HG02884 (cell line): Measurements from ENCODE around the gene CCNT1.
"Not testable (repeated sequence)": the region's sequence is repeated elsewhere in the genome, so short reads cannot be mapped to it uniquely, and the experiment has no call there.

Experiments used
- ATAC-seq: cut with Tn5 transposase; IDR thresholded peaks from one replicate; pipeline ENCODE4 v1.9.1; 2021; ENCODE audit warnings: mild to moderate bottlenecking, moderate library complexity; ENCODE audit not compliant: unreplicated experiment

Gene CCNT1

DNA sequence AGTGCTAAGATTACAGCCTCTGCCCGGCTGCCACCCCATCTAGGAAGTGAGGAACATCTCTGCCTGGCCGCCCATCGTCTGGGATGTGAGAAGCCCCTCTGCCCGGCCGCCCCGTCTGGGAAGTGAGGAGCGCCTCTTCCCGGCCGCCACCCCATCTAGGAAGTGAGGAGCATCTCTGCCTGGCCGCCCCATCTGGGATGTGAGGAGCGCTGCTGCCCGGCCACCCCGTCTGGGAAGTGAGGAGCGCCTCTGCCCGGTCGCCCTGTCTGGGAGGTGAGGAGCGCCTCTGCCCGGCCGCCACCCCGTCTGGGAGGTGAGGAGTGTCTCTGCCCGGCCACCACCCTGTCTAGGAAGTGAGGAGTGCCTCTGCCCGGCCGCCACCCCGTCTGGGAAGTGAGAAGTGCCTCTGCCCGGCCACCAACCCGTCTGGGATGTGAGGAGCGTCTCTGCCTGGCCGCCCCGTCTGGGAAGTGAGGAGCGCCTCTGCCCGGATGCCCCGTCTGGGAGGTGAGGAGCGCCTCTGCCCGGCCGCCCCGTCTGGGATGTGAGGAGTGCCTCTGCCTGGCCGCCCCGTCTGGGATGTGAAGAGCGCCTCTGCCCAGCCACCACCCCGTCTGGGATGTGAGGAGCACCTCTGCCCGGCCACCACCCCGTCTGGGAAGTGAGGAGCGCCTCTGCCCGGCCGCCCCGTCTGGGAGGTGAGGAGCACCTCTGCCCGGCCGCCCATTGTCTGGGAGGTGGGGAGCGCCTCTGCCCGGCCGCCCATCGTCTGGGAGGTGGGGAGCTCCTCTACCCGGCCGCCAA is 74.6 kb downstream of the CCNT1 start:
- ATAC-seq = not testable (repeated sequence)

DNA sequence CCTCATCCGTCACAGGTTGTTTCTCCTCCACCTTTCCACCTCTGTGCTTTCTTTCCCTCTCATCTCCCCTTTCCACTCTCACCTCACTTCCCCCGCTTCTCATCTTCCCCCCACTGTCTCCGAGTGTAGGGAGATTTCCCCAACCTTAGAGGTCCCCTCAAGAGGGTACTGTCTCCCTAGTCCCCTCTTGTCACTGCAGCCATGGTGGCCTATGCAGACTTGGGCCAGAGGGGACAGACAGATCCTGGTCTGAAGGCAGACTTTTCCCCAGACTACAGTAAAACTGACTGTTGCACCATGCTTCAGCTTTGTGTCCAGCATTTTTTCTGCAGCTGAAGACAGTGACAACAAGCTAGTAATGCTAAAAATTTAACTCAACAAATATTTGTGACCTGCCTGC is 75.7 kb downstream of the CCNT1 start:
- ATAC-seq = no peak

DNA sequence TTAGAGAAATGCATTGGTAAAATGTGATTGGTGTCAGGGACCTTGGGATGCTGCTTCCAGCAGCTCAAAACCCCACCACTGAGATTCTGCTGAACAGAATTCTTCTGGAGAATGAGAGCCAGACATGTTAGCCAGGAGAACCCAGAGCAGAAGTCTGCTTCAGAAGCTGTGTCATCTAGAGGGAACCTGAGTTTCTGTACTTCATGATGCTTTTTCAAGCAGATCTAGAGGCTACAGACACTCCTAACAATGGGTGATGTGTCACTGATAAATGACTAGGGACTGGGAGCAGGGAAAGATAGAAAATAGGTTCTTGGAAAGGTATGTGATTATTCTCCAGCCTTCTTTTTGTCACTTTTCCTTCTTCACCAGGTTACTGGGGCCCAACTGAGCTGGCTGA is 76.1 kb downstream of the CCNT1 start:
- no peak for ATAC-seq
